ENCODE measurements around the gene UBR3.

GRCh38 chr2:170118641-170119040 lies 291.4 kb downstream of the UBR3 start:
- TF ChIP-seq CTCF (tag by site-specific recombination; IDR thresholded peaks at IDR 0.05): no peak
- TF ChIP-seq ZBTB11 (tag by site-specific recombination; conservative IDR thresholded peaks at IDR 0.05; ENCODE audit: low read depth): no peak
- no peak for TF ChIP-seq YY1 (tag by site-specific recombination; IDR thresholded peaks at IDR 0.05)
- TF ChIP-seq ZNF747 (tag by site-specific recombination; IDR thresholded peaks at IDR 0.05): no peak
- no peak for TF ChIP-seq MYNN (tag by site-specific recombination; IDR thresholded peaks at IDR 0.05; ENCODE audit: borderline replicate concordance)
- TF ChIP-seq ZNF510 (tag by site-specific recombination; IDR thresholded peaks at IDR 0.05; ENCODE audit: insufficient replicate concordance): no peak
- TF ChIP-seq ZNF274 (IDR thresholded peaks at IDR 0.05; ENCODE audit: low read length): no peak
- TF ChIP-seq ZNF274 (tag by site-specific recombination; IDR thresholded peaks at IDR 0.05; ENCODE audit: borderline replicate concordance): no peak
- TF ChIP-seq SCRT2 (tag by site-specific recombination; IDR thresholded peaks at IDR 0.05): no peak
- no peak for TF ChIP-seq KLF16 (tag by site-specific recombination; IDR thresholded peaks at IDR 0.05)
- TF ChIP-seq ZNF155 (tag by site-specific recombination; IDR thresholded peaks at IDR 0.05): no peak
- no peak for TF ChIP-seq KLF17 (tag by site-specific recombination; IDR thresholded peaks at IDR 0.05)
- TF ChIP-seq AEBP2 (tag by site-specific recombination; IDR thresholded peaks at IDR 0.05; ENCODE audit: borderline replicate concordance): no peak
- no peak for TF ChIP-seq ZNF23 (tag by site-specific recombination; IDR thresholded peaks at IDR 0.05; ENCODE audit: borderline replicate concordance)
- TF ChIP-seq ZNF529 (tag by site-specific recombination; IDR thresholded peaks at IDR 0.05; ENCODE audit: insufficient replicate concordance): no peak
